Ishikawa (cell line): ENCODE measurements around the gene SIGLEC1.

ENCODE experiments used
- CEBPB ChIP-seq: IDR thresholded peaks from 2 replicates; pipeline ENCODE4 v1.6.1; 2012
- FOXM1 ChIP-seq: IDR thresholded peaks from 2 replicates; pipeline ENCODE4 v1.6.1; 2012; ENCODE audit warnings: low read depth, borderline replicate concordance
- REST ChIP-seq: IDR thresholded peaks from 2 replicates; pipeline ENCODE4 v1.6.1; 2012; ENCODE audit warnings: low read depth, mild to moderate bottlenecking
- TAF1 ChIP-seq: IDR thresholded peaks from 2 replicates; pipeline ENCODE4 v1.6.1; 2012; ENCODE audit warnings: low read depth, mild to moderate bottlenecking
- TCF12 ChIP-seq: IDR thresholded peaks from 2 replicates; pipeline ENCODE4 v1.6.1; 2012; ENCODE audit warnings: low read depth
- YY1 ChIP-seq: IDR thresholded peaks from 2 replicates; pipeline ENCODE4 v1.6.1; 2012; ENCODE audit warnings: low read depth

GRCh38 chr20:3697588-3698305 is 14.7 kb downstream of the SIGLEC1 start:
- TF ChIP-seq REST (no peak), CEBPB (no peak), TAF1 (no peak), YY1 (no peak), FOXM1 (no peak), TCF12 (no peak)
